SK-N-SH treated with all-trans-retinoic acid at 6 μM for 48 hours (cell line): ENCODE measurements around the gene LYPD4.

Experiments used
- ATAC-seq: fragments of 200-7000 bp; cut with Tn5 transposase; 3 replicates; pipeline ENCODE4 v1.9.1; 2020; ENCODE audit warnings: mild to moderate bottlenecking, moderate library complexity
- ARNTL ChIP-seq: fragments of 450-650 bp; formaldehyde crosslinking; IDR thresholded peaks from 2 replicates; pipeline ENCODE4 v1.5.0; 2020; ENCODE audit warnings: low read depth, mild to moderate bottlenecking, moderate library complexity, borderline replicate concordance
- BACH2 ChIP-seq: fragments of 250-450 bp; sonication (Bioruptor Pico); IDR thresholded peaks from 2 replicates; pipeline ENCODE4 v1.9.0; 2021; ENCODE audit warnings: mild to moderate bottlenecking, borderline replicate concordance
- CREB5 ChIP-seq: fragments of 250-450 bp; sonication (Bioruptor Pico); IDR thresholded peaks from 2 replicates; pipeline ENCODE4 v1.5.1; 2020; ENCODE audit warnings: low read depth, mild to moderate bottlenecking, moderate library complexity
- CSRNP3 ChIP-seq: fragments of 250-450 bp; sonication (Bioruptor Pico); IDR thresholded peaks from 2 replicates; pipeline ENCODE4 v1.5.1; 2021; ENCODE audit warnings: mild to moderate bottlenecking, moderate library complexity
- ESRRG ChIP-seq: fragments of 250-450 bp; sonication (Bioruptor Pico); IDR thresholded peaks from 2 replicates; pipeline ENCODE4 v1.6.1; 2021; ENCODE audit warnings: mild to moderate bottlenecking
- GLIS3 ChIP-seq: fragments of 250-450 bp; sonication (Bioruptor Pico); IDR thresholded peaks from 2 replicates; pipeline ENCODE4 v1.5.0; 2020; ENCODE audit warnings: mild to moderate bottlenecking, moderate library complexity
- OSR1 ChIP-seq: fragments of 250-450 bp; sonication (Bioruptor Pico); IDR thresholded peaks from 2 replicates; pipeline ENCODE4 v1.8.0; 2022; ENCODE audit warnings: moderate library complexity, mild to moderate bottlenecking, inconsistent platforms
- PATZ1 ChIP-seq: fragments of 250-450 bp; sonication (Bioruptor Pico); IDR thresholded peaks from 2 replicates; pipeline ENCODE4 v1.8.0; 2020; ENCODE audit warnings: mild to moderate bottlenecking, moderate library complexity, borderline replicate concordance
- PPARA ChIP-seq: fragments of 250-450 bp; sonication (Bioruptor Pico); IDR thresholded peaks from 2 replicates; pipeline ENCODE4 v1.5.0; 2020; ENCODE audit warnings: mild to moderate bottlenecking, borderline replicate concordance
- RARB ChIP-seq: fragments of 250-450 bp; sonication (Bioruptor Pico); IDR thresholded peaks from 2 replicates; pipeline ENCODE4 v1.8.0; 2021; ENCODE audit warnings: mild to moderate bottlenecking, moderate library complexity
- SNAI2 ChIP-seq: fragments of 250-450 bp; sonication (Bioruptor Pico); IDR thresholded peaks from 2 replicates; pipeline ENCODE4 v1.5.0; 2020; ENCODE audit warnings: mild to moderate bottlenecking, moderate library complexity
- TCF4 ChIP-seq: fragments of 250-450 bp; sonication (Bioruptor Pico); IDR thresholded peaks from 2 replicates; pipeline ENCODE4 v1.8.0; 2021; ENCODE audit warnings: mild to moderate bottlenecking, moderate library complexity, borderline replicate concordance
- TOX ChIP-seq: fragments of 250-450 bp; sonication (Bioruptor Pico); IDR thresholded peaks from 2 replicates; pipeline ENCODE4 v1.8.0; 2021; ENCODE audit warnings: mild to moderate bottlenecking, moderate library complexity, borderline replicate concordance
- ZC3H10 ChIP-seq: fragments of 250-450 bp; sonication (Bioruptor Pico); IDR thresholded peaks from 2 replicates; pipeline ENCODE4 v1.5.1; 2021; ENCODE audit warnings: mild to moderate bottlenecking, moderate library complexity
- ZFP3 ChIP-seq: fragments of 250-450 bp; sonication (Bioruptor Pico); IDR thresholded peaks from 2 replicates; pipeline ENCODE4 v1.5.0; 2020; ENCODE audit warnings: mild to moderate bottlenecking, moderate library complexity
- ZFP30 ChIP-seq: fragments of 450-650 bp; formaldehyde crosslinking; IDR thresholded peaks from 2 replicates; pipeline ENCODE4 v1.5.0; 2022; ENCODE audit warnings: mild to moderate bottlenecking, moderate library complexity
- ZNF565 ChIP-seq: fragments of 450-650 bp; formaldehyde crosslinking; conservative IDR thresholded peaks from 2 replicates; pipeline ENCODE4 v1.5.0; 2020; ENCODE audit warnings: low read depth, mild to moderate bottlenecking, moderate library complexity
- ZNF70 ChIP-seq: fragments of 450-650 bp; formaldehyde crosslinking; IDR thresholded peaks from 2 replicates; pipeline ENCODE4 v1.5.0; 2020; ENCODE audit warnings: mild to moderate bottlenecking, moderate library complexity
- TF ChIP-seq, protein P1 (sequence below): fragments of 250-450 bp; sonication (Bioruptor Pico); IDR thresholded peaks from 2 replicates; pipeline ENCODE4 v1.8.0; 2021; ENCODE audit warnings: low read depth, mild to moderate bottlenecking, moderate library complexity, borderline replicate concordance
- TF ChIP-seq, protein P2 (sequence below): fragments of 250-450 bp; sonication (Bioruptor Pico); IDR thresholded peaks from 2 replicates; pipeline ENCODE4 v1.5.0; 2020; ENCODE audit warnings: mild to moderate bottlenecking, moderate library complexity

The LYPD4 gene

GRCh38 chr19:41864374-41864773 is 19.9 kb upstream of the LYPD4 start:
- no peak for ATAC-seq
- no peak for TF ChIP-seq ZNF70
- TF ChIP-seq ZFP3 (CRISPR knock-in tag), result no peak
- no peak for TF ChIP-seq OSR1
- TF ChIP-seq ZC3H10, result no peak
- no peak for TF ChIP-seq ARNTL (CRISPR knock-in tag)

DNA sequence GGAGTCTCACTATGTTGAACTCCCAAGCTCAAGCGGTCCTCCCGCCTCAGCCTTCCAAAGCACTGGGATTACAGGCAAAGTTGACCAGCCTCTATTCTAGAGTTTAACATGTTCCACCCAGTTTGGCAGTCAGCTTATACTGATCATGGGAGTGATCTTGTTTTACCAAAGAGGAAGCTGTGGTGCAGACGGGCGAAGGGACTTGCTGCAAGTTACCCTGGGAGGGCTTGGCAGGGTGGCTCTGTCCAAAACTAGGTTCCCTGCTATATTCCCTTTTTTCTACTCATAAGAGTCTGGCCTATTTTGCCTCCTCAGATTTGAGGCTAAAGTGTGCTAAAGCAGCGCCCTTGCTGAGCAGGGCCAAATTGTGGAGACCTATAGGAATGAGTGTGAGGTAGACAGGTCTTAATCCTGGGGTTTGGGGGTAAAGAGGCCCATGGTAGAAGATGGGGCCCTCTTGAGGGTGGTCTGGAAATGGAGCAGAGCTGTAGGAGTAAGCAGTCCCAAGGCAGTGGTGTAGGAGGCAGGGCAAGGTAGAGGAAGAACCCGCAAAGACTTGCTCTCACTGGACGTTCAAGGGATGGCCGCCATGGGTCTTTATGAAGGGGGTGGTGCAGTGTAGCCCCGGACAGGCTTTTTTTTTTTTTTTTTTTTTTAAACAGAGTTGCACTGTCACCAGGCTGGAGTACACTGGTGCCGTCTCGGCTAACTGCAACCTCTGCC is 18.9 kb upstream of the LYPD4 start:
- TF ChIP-seq BACH2 (no peak), PPARA (CRISPR knock-in tag) (no peak), RARB (CRISPR knock-in tag) (no peak), GLIS3 (no peak), ESRRG (CRISPR knock-in tag) (no peak), PATZ1 (CRISPR knock-in tag) (no peak), OSR1 (no peak), TCF4 (CRISPR knock-in tag) (no peak), CREB5 (CRISPR knock-in tag) (no peak)
- no peak for ATAC-seq

DNA sequence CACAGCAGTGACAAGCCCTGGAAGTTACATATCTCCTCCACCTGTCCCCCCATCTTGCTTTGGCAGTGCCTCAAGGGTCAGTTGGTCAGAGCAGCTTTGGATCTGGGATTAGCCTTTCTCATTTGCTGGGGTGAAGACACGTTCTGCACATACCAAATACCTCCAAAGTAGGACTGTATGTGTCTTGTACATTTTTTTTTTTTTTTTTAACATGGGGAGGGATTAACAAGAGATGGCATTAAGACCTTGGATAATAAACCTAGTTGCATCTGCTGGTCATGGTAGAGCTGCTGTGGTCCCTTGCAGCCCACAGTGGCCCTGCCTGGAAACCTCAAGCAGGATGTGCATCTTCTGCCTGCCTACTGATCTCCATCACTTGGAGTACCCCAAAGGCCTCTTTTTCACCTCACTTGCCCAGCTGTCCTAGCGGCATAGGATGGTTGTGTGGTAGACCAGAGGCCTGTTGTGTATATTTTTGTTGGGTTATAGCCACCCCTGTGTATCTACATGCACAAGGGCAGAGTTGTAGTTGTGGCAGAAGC is 18.0 kb upstream of the LYPD4 start:
- ATAC-seq, result no peak
- TF ChIP-seq, protein P1, sequence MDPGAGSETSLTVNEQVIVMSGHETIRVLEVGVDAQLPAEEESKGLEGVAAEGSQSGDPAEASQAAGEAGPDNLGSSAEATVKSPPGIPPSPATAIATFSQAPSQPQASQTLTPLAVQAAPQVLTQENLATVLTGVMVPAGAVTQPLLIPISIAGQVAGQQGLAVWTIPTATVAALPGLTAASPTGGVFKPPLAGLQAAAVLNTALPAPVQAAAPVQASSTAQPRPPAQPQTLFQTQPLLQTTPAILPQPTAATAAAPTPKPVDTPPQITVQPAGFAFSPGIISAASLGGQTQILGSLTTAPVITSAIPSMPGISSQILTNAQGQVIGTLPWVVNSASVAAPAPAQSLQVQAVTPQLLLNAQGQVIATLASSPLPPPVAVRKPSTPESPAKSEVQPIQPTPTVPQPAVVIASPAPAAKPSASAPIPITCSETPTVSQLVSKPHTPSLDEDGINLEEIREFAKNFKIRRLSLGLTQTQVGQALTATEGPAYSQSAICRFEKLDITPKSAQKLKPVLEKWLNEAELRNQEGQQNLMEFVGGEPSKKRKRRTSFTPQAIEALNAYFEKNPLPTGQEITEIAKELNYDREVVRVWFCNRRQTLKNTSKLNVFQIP, result no peak
- TF ChIP-seq PATZ1 (CRISPR knock-in tag) (no peak), GLIS3 (no peak), ZFP30 (no peak), SNAI2 (CRISPR knock-in tag) (no peak), ESRRG (CRISPR knock-in tag) (no peak), ZNF565 (CRISPR knock-in tag) (no peak), OSR1 (no peak), ZFP3 (CRISPR knock-in tag) (no peak), PPARA (CRISPR knock-in tag) (no peak)
- TF ChIP-seq, protein P2, sequence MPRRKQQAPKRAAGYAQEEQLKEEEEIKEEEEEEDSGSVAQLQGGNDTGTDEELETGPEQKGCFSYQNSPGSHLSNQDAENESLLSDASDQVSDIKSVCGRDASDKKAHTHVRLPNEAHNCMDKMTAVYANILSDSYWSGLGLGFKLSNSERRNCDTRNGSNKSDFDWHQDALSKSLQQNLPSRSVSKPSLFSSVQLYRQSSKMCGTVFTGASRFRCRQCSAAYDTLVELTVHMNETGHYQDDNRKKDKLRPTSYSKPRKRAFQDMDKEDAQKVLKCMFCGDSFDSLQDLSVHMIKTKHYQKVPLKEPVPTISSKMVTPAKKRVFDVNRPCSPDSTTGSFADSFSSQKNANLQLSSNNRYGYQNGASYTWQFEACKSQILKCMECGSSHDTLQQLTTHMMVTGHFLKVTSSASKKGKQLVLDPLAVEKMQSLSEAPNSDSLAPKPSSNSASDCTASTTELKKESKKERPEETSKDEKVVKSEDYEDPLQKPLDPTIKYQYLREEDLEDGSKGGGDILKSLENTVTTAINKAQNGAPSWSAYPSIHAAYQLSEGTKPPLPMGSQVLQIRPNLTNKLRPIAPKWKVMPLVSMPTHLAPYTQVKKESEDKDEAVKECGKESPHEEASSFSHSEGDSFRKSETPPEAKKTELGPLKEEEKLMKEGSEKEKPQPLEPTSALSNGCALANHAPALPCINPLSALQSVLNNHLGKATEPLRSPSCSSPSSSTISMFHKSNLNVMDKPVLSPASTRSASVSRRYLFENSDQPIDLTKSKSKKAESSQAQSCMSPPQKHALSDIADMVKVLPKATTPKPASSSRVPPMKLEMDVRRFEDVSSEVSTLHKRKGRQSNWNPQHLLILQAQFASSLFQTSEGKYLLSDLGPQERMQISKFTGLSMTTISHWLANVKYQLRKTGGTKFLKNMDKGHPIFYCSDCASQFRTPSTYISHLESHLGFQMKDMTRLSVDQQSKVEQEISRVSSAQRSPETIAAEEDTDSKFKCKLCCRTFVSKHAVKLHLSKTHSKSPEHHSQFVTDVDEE, result no peak

GRCh38 chr19:41861846-41862245 is 17.4 kb upstream of the LYPD4 start:
- no peak for ATAC-seq
- TF ChIP-seq PATZ1 (CRISPR knock-in tag) (no peak), ZFP3 (CRISPR knock-in tag) (no peak), ZC3H10 (no peak), TOX (no peak), ESRRG (CRISPR knock-in tag) (no peak), ARNTL (CRISPR knock-in tag) (no peak), ZNF70 (no peak), ZFP30 (no peak), CSRNP3 (CRISPR knock-in tag) (no peak), OSR1 (no peak)
- TF ChIP-seq, protein P1, result no peak
